CD14-positive monocyte (primary cell): ENCODE results near the gene NID1. TPM values are rescaled to one million over a fixed set of nuclear protein-coding genes. Genes with fewer than 3 reads are reported as not detected.
A peak's percentile ranks its signal among the peaks of the same experiment; 100 is the strongest.

Experiments
- DNase-seq, 3 donors: peaks; one replicate each; pipeline ENCODE4 v3.0.0-alpha.2; 2011 to 2022
- H2AFZ ChIP-seq: 2 replicates; pipeline ENCODE4 v1.6.0; 2012; ENCODE audit warnings: mild to moderate bottlenecking, low read depth, low read length, inconsistent platforms; ENCODE audit not compliant: insufficient read depth, poor library complexity, severe bottlenecking
- H3K27ac ChIP-seq, 2 donors: 1 replicate in 1 of 2; 2 replicates in 1 of 2; pipeline ENCODE4 v1.5.1; 2012 to 2013; ENCODE audit warnings: low read length in 2 of 2, control low read depth in 1 of 2, inconsistent platforms in 1 of 2, low read depth in 1 of 2, mild to moderate bottlenecking in 1 of 2
- H3K27me3 ChIP-seq, 2 donors: one replicate each; pipeline versions ENCODE4 v1.6.0 to v1.6.1; 2011 to 2013; ENCODE audit warnings: low read length in 2 of 2; ENCODE audit not compliant: control insufficient read depth in 2 of 2, insufficient read depth in 2 of 2
- H3K36me3 ChIP-seq, 2 donors: replicated peaks in 1 of 2; 1 replicate in 1 of 2; 2 replicates in 1 of 2; pipeline versions ENCODE4 v1.5.1 to v1.6.1; 2012 to 2013; ENCODE audit warnings: low read length in 2 of 2, control low read depth in 1 of 2, inconsistent platforms in 1 of 2, mild to moderate bottlenecking in 1 of 2; ENCODE audit not compliant: insufficient read depth in 2 of 2, control insufficient read depth in 1 of 2
- H3K4me1 ChIP-seq, 2 donors: 1 replicate in 1 of 2; 2 replicates in 1 of 2; pipeline versions ENCODE4 v1.5.1 to v1.6.1; 2012 to 2013; ENCODE audit warnings: low read length in 2 of 2, control low read depth in 1 of 2, inconsistent platforms in 1 of 2, mild to moderate bottlenecking in 1 of 2, moderate library complexity in 1 of 2; ENCODE audit not compliant: insufficient read depth in 2 of 2, control insufficient read depth in 1 of 2
- H3K4me2 ChIP-seq: replicated peaks from 2 replicates; pipeline ENCODE3; 2012; ENCODE audit warnings: low read length, moderate library complexity, mild to moderate bottlenecking; ENCODE audit not compliant: poor library complexity, severe bottlenecking; ENCODE audit errors: extremely low read depth
- H3K4me3 ChIP-seq, 3 experiments: fragments of 200-600 bp in 1 of 3; sonication (generic) in 1 of 3; replicated peaks in 1 of 3; 1 replicate in 2 of 3; 2 replicates in 1 of 3; pipeline ENCODE4 v1.5.1; 2011 to 2013; ENCODE audit warnings: low read length in 3 of 3, mild to moderate bottlenecking in 3 of 3, control low read depth in 2 of 3, low read depth in 2 of 3, inconsistent platforms in 1 of 3, moderate library complexity in 1 of 3
- H3K79me2 ChIP-seq: 2 replicates; pipeline ENCODE4 v1.6.0; 2012; ENCODE audit warnings: mild to moderate bottlenecking, control low read depth, inconsistent platforms, low read length, moderate library complexity; ENCODE audit not compliant: insufficient read depth
- H3K9ac ChIP-seq: 2 replicates; pipeline ENCODE4 v1.6.0; 2017; ENCODE audit warnings: low read length, mild to moderate bottlenecking; ENCODE audit not compliant: insufficient read depth, poor library complexity, severe bottlenecking
- H3K9me3 ChIP-seq, 2 donors: replicated peaks in 1 of 2; 1 replicate in 1 of 2; 2 replicates in 1 of 2; pipeline versions ENCODE4 v1.5.1 to v1.6.1; 2012 to 2013; ENCODE audit warnings: low read length in 2 of 2, control low read depth in 1 of 2; ENCODE audit not compliant: control insufficient read depth in 1 of 2, insufficient read depth in 1 of 2
- H4K20me1 ChIP-seq: 2 replicates; pipeline ENCODE4 v1.6.0; 2012; ENCODE audit warnings: mild to moderate bottlenecking, low read length, control low read depth, moderate library complexity; ENCODE audit not compliant: insufficient read depth
- H3K27ac Mint-ChIP-seq, 7 donors: one replicate each; pipeline ENCODE4 v1.8.0; 2020; ENCODE audit warnings: mild to moderate bottlenecking in 7 of 7, mixed read lengths in 7 of 7, moderate library complexity in 6 of 7, inconsistent platforms in 2 of 7
- H3K27me3 Mint-ChIP-seq, 3 donors: one replicate each; pipeline ENCODE4 v1.8.0; 2021 to 2022; ENCODE audit warnings: low read depth in 3 of 3, mild to moderate bottlenecking in 3 of 3, mixed read lengths in 3 of 3, moderate library complexity in 3 of 3, inconsistent platforms in 1 of 3
- H3K36me3 Mint-ChIP-seq, 2 donors: one replicate each; pipeline ENCODE4 v1.8.0; 2020; ENCODE audit warnings: mixed read lengths in 2 of 2, inconsistent platforms in 1 of 2, mild to moderate bottlenecking in 1 of 2
- H3K4me1 Mint-ChIP-seq: one replicate; pipeline ENCODE4 v1.8.0; 2020; ENCODE audit warnings: mild to moderate bottlenecking, mixed read lengths
- H3K4me3 Mint-ChIP-seq, 2 donors: one replicate each; pipeline ENCODE4 v1.8.0; 2020; ENCODE audit warnings: mild to moderate bottlenecking in 2 of 2, mixed read lengths in 2 of 2, moderate library complexity in 1 of 2
- H3K9me3 Mint-ChIP-seq, 7 donors: one replicate each; pipeline ENCODE4 v1.8.0; 2020 to 2022; ENCODE audit warnings: mixed read lengths in 7 of 7, mild to moderate bottlenecking in 6 of 7, moderate library complexity in 6 of 7, inconsistent platforms in 2 of 7
- CTCF ChIP-seq: fragments of 200-600 bp; IDR thresholded peaks from one replicate; pipeline ENCODE4 v1.8.0; 2022; ENCODE audit warnings: antibody characterized with exemption, mild to moderate bottlenecking
- WGBS: methylation state at CpG from one replicate; pipeline ENCODE4 v1.1.5; 2013; ENCODE audit warnings: missing lambda C conversion rate; ENCODE audit not compliant: insufficient coverage; 5-methylcytosine and 5-hydroxymethylcytosine counted together
- intact Hi-C, 2 donors: fragments of 100-400 bp; cut with micrococcal nuclease; formaldehyde crosslinking; loops; one replicate each; pipeline versions ENCODE4 v1.15.0 to v1.15.1; 2023
- polyA plus RNA-seq, 3 donors: library from polyadenylated mRNA; depleted of rRNA in 1 of 3; unstranded in 2 of 3; stranded (reverse) in 1 of 3; fragments of 300-500 nt in 2 of 3; fragments of >200 nt in 1 of 3; fragmentation: Illumina TruSeq in 2 of 3; gene quantifications; 1 replicate in 2 of 3; 2 replicates in 1 of 3; pipeline ENCODE4 v1.2.3, GENCODE V29; 2012 to 2021

The NID1 gene
- polyA plus RNA-seq, 3 donors = 6.8 to 19.7 (median 14.4) TPM

DNA sequence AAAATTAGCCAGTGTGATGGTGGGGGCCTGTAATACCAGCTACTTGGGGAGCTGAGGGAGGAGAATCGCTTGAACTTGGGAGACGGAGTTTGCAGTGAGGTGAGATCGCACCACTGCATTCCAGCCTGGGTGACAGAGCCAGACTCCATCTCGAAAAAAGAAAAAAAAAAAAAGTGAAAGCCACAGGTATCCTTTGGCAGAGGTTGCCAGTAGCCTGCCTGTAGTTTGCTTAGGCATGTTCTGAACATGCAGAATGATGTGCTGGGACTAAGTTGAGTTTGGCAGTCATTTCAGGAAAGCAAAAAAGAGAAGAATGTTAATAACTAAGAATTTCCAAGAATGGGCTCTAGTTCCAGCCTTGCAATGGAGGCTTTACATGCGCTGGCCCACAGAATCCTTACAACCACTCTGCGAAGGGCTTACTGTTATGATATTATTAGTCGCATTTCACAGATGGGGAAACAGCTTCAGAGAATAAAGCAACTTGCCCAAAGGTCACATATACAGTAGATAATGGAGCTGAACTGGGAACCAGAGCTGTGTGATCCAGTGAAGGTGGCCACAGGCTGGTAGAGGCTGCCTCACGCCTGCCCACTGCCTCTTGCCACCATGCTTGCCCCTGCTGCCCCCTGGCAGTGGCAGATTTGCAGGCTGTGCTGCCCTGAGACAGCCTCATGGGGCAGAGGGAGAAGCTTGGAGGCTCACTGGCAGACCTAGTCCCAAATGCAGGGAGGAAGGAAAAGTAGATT lies 131.7 kb downstream of the NID1 start:
- Histone ChIP-seq H3K27ac (peak overlapping the region; percentile 73 to 77), H3K36me3 (no peaks in the 10 kb centered on the region), H2AFZ (no peak overlapping the region), H3K4me1 (peaks cover 83 to 93% of the 10 kb centered on the region in 2 donors), H3K4me3 (peak overlapping the region in 2 of 3 experiments; percentile 14 to 62), H3K9me3 (no peaks in the 10 kb centered on the region), H3K27me3 (no peaks in the 10 kb centered on the region), H3K4me2 (peak overlapping the region; percentile 75), H4K20me1 (no peaks in the 10 kb centered on the region), H3K79me2 (peaks cover 40% of the 10 kb centered on the region), H3K9ac (peak overlapping the region; percentile 26)
- peaks cover 0 to 2% (median 0%) of the 10 kb centered on the region in 7 donors for H3K9me3 Mint-ChIP-seq
- intact Hi-C loops = no loop called here
- no peaks in the 10 kb centered on the region for H3K36me3 Mint-ChIP-seq
- peaks cover 83% of the 10 kb centered on the region for H3K4me1 Mint-ChIP-seq
- peak; percentile 64 to 83 (median 76) for DNase-seq
- H3K4me3 Mint-ChIP-seq = peak overlapping the region; percentile 51 to 77
- WGBS = 75% methylated on average over 4 of the region's 8 CpGs
- H3K27ac Mint-ChIP-seq = peak overlapping the region; percentile 69 to 94 (median 82)
- peak; percentile 38 for TF ChIP-seq CTCF
- H3K27me3 Mint-ChIP-seq = peaks cover 0 to 1% (median 0%) of the 10 kb centered on the region in 3 donors

DNA sequence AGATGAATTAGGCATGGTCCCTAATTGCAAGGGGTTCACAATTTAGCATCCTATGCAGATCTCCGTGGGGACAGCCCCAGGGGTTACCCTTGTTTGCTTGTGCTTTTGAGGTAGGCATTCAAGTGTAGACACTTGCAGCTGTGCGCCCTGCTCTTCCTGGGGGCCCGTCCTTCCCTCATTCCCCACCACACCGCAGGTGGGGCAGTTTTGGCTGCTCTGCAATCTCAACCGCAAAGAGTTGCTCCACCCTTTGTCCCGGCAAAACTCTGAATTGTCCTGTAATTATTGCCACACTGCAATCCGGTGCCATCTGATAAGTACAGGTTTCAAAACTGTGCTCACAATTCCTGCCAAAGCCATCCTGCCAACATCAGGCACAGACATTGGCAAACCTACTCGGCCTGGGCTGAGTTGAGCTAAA lies 132.8 kb downstream of the NID1 start:
- intact Hi-C loops = no loop called here
- TF ChIP-seq CTCF = no peak
- peak overlapping the region; percentile 15 for H2AFZ ChIP-seq
- no peaks in the 10 kb centered on the region for H3K9me3 Mint-ChIP-seq
- peak overlapping the region; percentile 13 for H3K4me2 ChIP-seq
- no peaks in the 10 kb centered on the region for H4K20me1 ChIP-seq
- peak overlapping the region in 1 of 3 experiments; percentile 62 for H3K4me3 ChIP-seq
- peaks cover 82% of the 10 kb centered on the region for H3K4me1 Mint-ChIP-seq
- H3K36me3 ChIP-seq = no peaks in the 10 kb centered on the region
- H3K9ac ChIP-seq = no peak overlapping the region
- peak overlapping the region in 1 of 2 donors; percentile 69 for H3K4me3 Mint-ChIP-seq
- no peaks in the 10 kb centered on the region for H3K9me3 ChIP-seq
- peaks cover 0 to under 1% (median 0%) of the 10 kb centered on the region in 3 donors for H3K27me3 Mint-ChIP-seq
- 0% methylated on average over 8 of the region's 8 CpGs for WGBS
- H3K27ac ChIP-seq = peak overlapping the region; percentile 54 to 77
- H3K4me1 ChIP-seq = peaks cover 73 to 89% of the 10 kb centered on the region in 2 donors
- DNase-seq = peak in 1 of 3 donors; percentile 21
- H3K79me2 ChIP-seq = peaks cover 34% of the 10 kb centered on the region
- no peaks in the 10 kb centered on the region for H3K36me3 Mint-ChIP-seq
- no peaks in the 10 kb centered on the region for H3K27me3 ChIP-seq
- H3K27ac Mint-ChIP-seq = peak overlapping the region; percentile 69 to 94 (median 82)
